ENCODE data around the gene CA5A.

- TF ChIP-seq ATF5 (CRISPR knock-in tag; IDR thresholded peaks at IDR 0.05; ENCODE audit: low read depth) (no peak), CBFB (CRISPR knock-in tag; IDR thresholded peaks at IDR 0.05) (no peak), HOXA9 (CRISPR knock-in tag; IDR thresholded peaks at IDR 0.05; ENCODE audit: borderline replicate concordance) (no peak), ZBTB2 (CRISPR knock-in tag; IDR thresholded peaks at IDR 0.05; ENCODE audit: low read depth) (no peak), ZNF260 (CRISPR knock-in tag; IDR thresholded peaks at IDR 0.05; ENCODE audit: borderline replicate concordance, low read depth) (no peak)
These were observed 37.4 kb upstream of the CA5A start for GRCh38 chr16:87973717-87974116.
